ENCODE measurements around the gene SNX13. TPM values are rescaled to one million over a fixed set of nuclear protein-coding genes. Genes with fewer than 3 reads are reported as not detected.

The SNX13 gene
- total and polyA plus RNA-seq, 9 of the 15 experiments (the other 6 are each of a cell fraction or from before 2014, with no cell fraction given), result 5.6 to 33.2 (median 25.4) TPM

GRCh38 chr7:17921857-17922416 lies 18.4 kb downstream of the SNX13 start:
- H4K20me1 ChIP-seq (replicated peaks; ENCODE audit: control insufficient read depth, insufficient read depth, low read length), result no peaks in the 10 kb centered on the region
- peaks cover 95% of the 10 kb centered on the region for H3K79me2 ChIP-seq (ENCODE audit: control insufficient read depth, insufficient read depth, low read length)
- ATAC-seq, result no peak; the same call in 2 of the 3 replicates
- WGBS (ENCODE audit: insufficient coverage, low coverage, missing lambda C conversion rate), result 93% methylated on average over 1 of the region's 1 CpG
- no peak overlapping the region for H3K27ac ChIP-seq (ENCODE audit: extremely low read depth, low read depth, low read length)
- H3K4me3 ChIP-seq, result no peak overlapping the region
- CTCF ChIA-PET (ENCODE audit: low intra/inter-chr PET ratio), result no interaction called here
- H2AFZ ChIP-seq (ENCODE audit: low read depth, low read length), result no peak overlapping the region
- H3K4me2 ChIP-seq (ENCODE audit: insufficient read depth, low read length), result no peak overlapping the region
- no peak overlapping the region for H3K9ac ChIP-seq (ENCODE audit: insufficient read depth in 1 of 2, low read depth in 2 of 2, low read length in 2 of 2)
- FAIRE-seq, result no peak
- intact Hi-C loops (cut with micrococcal nuclease) (no loop called here), in situ Hi-C loops (cut with MboI) (no loop called here)
- peaks cover 6% of the 10 kb centered on the region; the same call in 1 of the 2 replicates for H3K9me3 ChIP-seq (replicated peaks; ENCODE audit: control insufficient read depth, insufficient read depth, low read depth, low read length)
- no peaks in the 10 kb centered on the region for H3K9me1 ChIP-seq (ENCODE audit: control insufficient read depth, insufficient read depth, low read length)
- H3K27me3 ChIP-seq (ENCODE audit: control insufficient read depth in 2 of 2, insufficient read depth in 2 of 2, low read length in 2 of 2), result no peaks in the 10 kb centered on the region
- no peak for DNase-seq (ENCODE audit: extremely low read depth in 1 of 4, low spot score in 3 of 4)
- H3K4me1 ChIP-seq (replicated peaks in 1 of 2; ENCODE audit: control insufficient read depth in 2 of 2, insufficient read depth in 2 of 2, low read length in 2 of 2), result no peaks in the 10 kb centered on the region
- H3K36me3 ChIP-seq (ENCODE audit: control insufficient read depth, insufficient read depth, low read length), result no peaks in the 10 kb centered on the region
- BruUV-seq (replicated peaks), result no TSS peak
- POLR2A ChIA-PET, result no interaction called here
- TF ChIP-seq KLF1 (tag; IDR thresholded peaks at IDR 0.05) (no peak), ZNF280B (CRISPR knock-in tag; IDR thresholded peaks at IDR 0.05) (no peak), CREB3L1 (IDR thresholded peaks at IDR 0.05; ENCODE audit: borderline replicate concordance, low read depth) (no peak), ZBTB49 (CRISPR knock-in tag; IDR thresholded peaks at IDR 0.05; ENCODE audit: borderline replicate concordance) (no peak), THRAP3 (IDR thresholded peaks at IDR 0.05; ENCODE audit: borderline replicate concordance) (no peak), CCNT2 (IDR thresholded peaks at IDR 0.05; ENCODE audit: borderline replicate concordance, extremely low read depth, insufficient read length, low read depth, low read length) (no peak), NEUROD1 (IDR thresholded peaks at IDR 0.05; ENCODE audit: borderline replicate concordance, low read depth, low read length, partially characterized antibody) (no peak), BDP1 (IDR thresholded peaks at IDR 0.05; ENCODE audit: insufficient read depth, insufficient read length) (no peak), ZNF197 (CRISPR knock-in tag; IDR thresholded peaks at IDR 0.05; ENCODE audit: low read depth) (no peak), ARNT (IDR thresholded peaks at IDR 0.05) (no peak), TCF7L2 (IDR thresholded peaks at IDR 0.05; ENCODE audit: low read depth, low read length) (no peak), KLF16 (IDR thresholded peaks at IDR 0.05) (no peak), ARHGAP35 (IDR thresholded peaks at IDR 0.05; ENCODE audit: partially characterized antibody) (no peak), ZNF699 (CRISPR knock-in tag; IDR thresholded peaks at IDR 0.05; ENCODE audit: insufficient replicate concordance) (no peak), ZNF444 (CRISPR knock-in tag; IDR thresholded peaks at IDR 0.05) (no peak)

Data from K562 (cell line).